Activated T-cell treated with anti-CD3 and anti-CD28 coated beads for 24 hours (primary cell): ENCODE data around the gene ASPG.

Experiments
- DNase-seq: peaks from one replicate; pipeline ENCODE4 v3.0.0-alpha.2; 2020; ENCODE audit warnings: low read depth

Gene ASPG

GRCh38 chr14:104105071-104105821 is 19.7 kb downstream of the ASPG start:
- DNase-seq = no peak

GRCh38 chr14:104105822-104106470 is 20.4 kb downstream of the ASPG start:
- DNase-seq = no peak

GRCh38 chr14:104106471-104106991 is 21.0 kb downstream of the ASPG start:
- DNase-seq = no peak

GRCh38 chr14:104107101-104107581 is 21.6 kb downstream of the ASPG start:
- DNase-seq = no peak

- DNase-seq = no peak
These were observed 22.4 kb downstream of the ASPG start for GRCh38 chr14:104107611-104108569.

- no peak for DNase-seq
These were observed 23.4 kb downstream of the ASPG start for GRCh38 chr14:104108570-104109541.

GRCh38 chr14:104109731-104110361 is 24.3 kb downstream of the ASPG start:
- no peak for DNase-seq

GRCh38 chr14:104110491-104111209 is 25.1 kb downstream of the ASPG start:
- no peak for DNase-seq

- DNase-seq = no peak
These were observed 26.0 kb downstream of the ASPG start for GRCh38 chr14:104111301-104112112.

GRCh38 chr14:104112113-104112505 is 26.6 kb downstream of the ASPG start:
- DNase-seq = no peak

- DNase-seq = no peak
These were observed 27.4 kb downstream of the ASPG start for GRCh38 chr14:104112609-104113571.

GRCh38 chr14:104113631-104114420 is 28.3 kb downstream of the ASPG start:
- DNase-seq = no peak

- DNase-seq = no peak
These were observed 29.1 kb downstream of the ASPG start for GRCh38 chr14:104114421-104115130.

GRCh38 chr14:104115131-104115600 is 29.7 kb downstream of the ASPG start:
- no peak for DNase-seq

GRCh38 chr14:104115691-104116287 is 30.3 kb downstream of the ASPG start:
- DNase-seq = no peak
